H9 (cell line): Measurements from ENCODE around the gene KIF1A. TPM values are rescaled to one million over a fixed set of nuclear protein-coding genes. Genes with fewer than 3 reads are reported as not detected.

Source experiments
- DNase-seq: peaks from one replicate; pipeline ENCODE4 v3.0.0-alpha.2; 2017
- H2AFZ ChIP-seq: one replicate; pipeline ENCODE4 v1.6.1; 2013; ENCODE audit warnings: mild to moderate bottlenecking, low read length, control low read depth, moderate library complexity
- H2AK5ac ChIP-seq: 2 replicates; pipeline ENCODE4 v1.6.1; 2013; ENCODE audit warnings: low read length, control low read depth, mixed read lengths; ENCODE audit not compliant: insufficient read length
- H2BK120ac ChIP-seq: one replicate; pipeline ENCODE4 v1.6.1; 2013; ENCODE audit warnings: low read depth, mild to moderate bottlenecking, low read length, control low read depth, inconsistent platforms; ENCODE audit not compliant: poor library complexity, severe bottlenecking
- H2BK12ac ChIP-seq: 2 replicates; pipeline ENCODE4 v1.6.1; 2013; ENCODE audit warnings: low read length, control low read depth, mixed read lengths, low read depth; ENCODE audit not compliant: insufficient read length
- H2BK15ac ChIP-seq: 2 replicates; pipeline ENCODE4 v1.6.1; 2013; ENCODE audit warnings: low read depth, low read length, control low read depth
- H2BK20ac ChIP-seq: one replicate; pipeline ENCODE4 v1.6.1; 2013; ENCODE audit warnings: low read depth, mild to moderate bottlenecking, low read length, control low read depth, inconsistent platforms; ENCODE audit not compliant: poor library complexity, severe bottlenecking
- H2BK5ac ChIP-seq: 2 replicates; pipeline ENCODE4 v1.6.1; 2013; ENCODE audit warnings: low read length, control low read depth, mixed read lengths; ENCODE audit not compliant: insufficient read length
- H3K14ac ChIP-seq: 2 replicates; pipeline ENCODE4 v1.6.1; 2013; ENCODE audit warnings: low read length, control low read depth; ENCODE audit not compliant: insufficient read depth
- H3K18ac ChIP-seq: 2 replicates; pipeline ENCODE4 v1.6.1; 2013; ENCODE audit warnings: low read depth, mild to moderate bottlenecking, mixed read lengths, low read length, control low read depth; ENCODE audit not compliant: insufficient read length
- H3K23ac ChIP-seq: 2 replicates; pipeline ENCODE4 v1.6.1; 2013; ENCODE audit warnings: low read length, control low read depth, mixed read lengths, low read depth; ENCODE audit not compliant: insufficient read length
- H3K23me2 ChIP-seq: 2 replicates; pipeline ENCODE4 v1.6.1; 2013; ENCODE audit warnings: low read depth, mild to moderate bottlenecking, mixed read lengths, low read length, control low read depth; ENCODE audit not compliant: insufficient read length, poor library complexity, severe bottlenecking
- H3K27ac ChIP-seq: 2 replicates; pipeline ENCODE4 v1.5.1; 2013; ENCODE audit warnings: low read length, control low read depth, mixed read lengths, low read depth; ENCODE audit not compliant: insufficient read length
- H3K27me3 ChIP-seq: 2 replicates; pipeline ENCODE4 v1.6.1; 2013; ENCODE audit warnings: low read length, control low read depth, inconsistent platforms; ENCODE audit not compliant: insufficient read depth
- H3K4ac ChIP-seq: 2 replicates; pipeline ENCODE4 v1.6.1; 2013; ENCODE audit warnings: low read depth, mild to moderate bottlenecking, control low read depth, inconsistent platforms, low read length, moderate library complexity
- H3K4me1 ChIP-seq: 2 replicates; pipeline ENCODE4 v1.6.1; 2013; ENCODE audit warnings: low read length, control low read depth, inconsistent platforms; ENCODE audit not compliant: insufficient read depth
- H3K4me2 ChIP-seq: 2 replicates; pipeline ENCODE4 v1.6.1; 2013; ENCODE audit warnings: low read length, control low read depth, mixed read lengths; ENCODE audit not compliant: insufficient read length, insufficient read depth
- H3K56ac ChIP-seq: 2 replicates; pipeline ENCODE4 v1.6.1; 2013; ENCODE audit warnings: low read depth, mild to moderate bottlenecking, mixed read lengths, low read length, control low read depth; ENCODE audit not compliant: insufficient read length
- H3K79me1 ChIP-seq: 2 replicates; pipeline ENCODE4 v1.6.1; 2013; ENCODE audit warnings: low read depth, mild to moderate bottlenecking, moderate library complexity, low read length, control low read depth, inconsistent platforms; ENCODE audit not compliant: insufficient read depth, poor library complexity, severe bottlenecking
- H3K79me2 ChIP-seq: 2 replicates; pipeline ENCODE4 v1.6.1; 2013; ENCODE audit warnings: low read length, control low read depth, inconsistent platforms; ENCODE audit not compliant: insufficient read depth
- H3K9ac ChIP-seq: 2 replicates; pipeline ENCODE4 v1.6.1; 2013; ENCODE audit warnings: low read length, control low read depth, mixed read lengths; ENCODE audit not compliant: insufficient read length; ENCODE audit errors: extremely low read depth
- H3K9me3 ChIP-seq: one replicate; pipeline ENCODE4 v1.6.1; 2013; ENCODE audit warnings: low read depth, low read length, inconsistent platforms; ENCODE audit not compliant: control insufficient read depth
- H3T11ph ChIP-seq: one replicate; pipeline ENCODE4 v1.6.1; 2013; ENCODE audit warnings: mild to moderate bottlenecking, low read length, control low read depth, inconsistent platforms
- H4K20me1 ChIP-seq: one replicate; pipeline ENCODE4 v1.6.1; 2013; ENCODE audit not compliant: control insufficient read depth, insufficient read length, insufficient read depth
- H4K5ac ChIP-seq: 2 replicates; pipeline ENCODE4 v1.6.1; 2013; ENCODE audit warnings: low read depth, mild to moderate bottlenecking, mixed read lengths, low read length, control low read depth; ENCODE audit not compliant: insufficient read length
- H4K8ac ChIP-seq: replicated peaks from 2 replicates; pipeline ENCODE4 v1.6.1; 2013; ENCODE audit warnings: low read length, control low read depth, mixed read lengths, low read depth; ENCODE audit not compliant: insufficient read length
- H4K91ac ChIP-seq: 2 replicates; pipeline ENCODE4 v1.6.1; 2013; ENCODE audit warnings: low read depth, mild to moderate bottlenecking, moderate library complexity, mixed read lengths, low read length, control low read depth; ENCODE audit not compliant: insufficient read length
- H3K27ac Mint-ChIP-seq, 3 experiments: 2 replicates in 2 of 3; 3 replicates in 1 of 3; pipeline ENCODE4 v1.8.0; 2020 to 2021; ENCODE audit warnings: mixed read lengths in 3 of 3, mild to moderate bottlenecking in 1 of 3, moderate library complexity in 1 of 3
- H3K27me3 Mint-ChIP-seq: 2 replicates; pipeline ENCODE4 v1.8.0; 2021; ENCODE audit warnings: low read depth, mild to moderate bottlenecking, moderate library complexity, mixed read lengths
- H3K36me3 Mint-ChIP-seq, 3 experiments: 2 replicates in 2 of 3; 3 replicates in 1 of 3; pipeline ENCODE4 v1.8.0; 2020 to 2021; ENCODE audit warnings: low read depth in 3 of 3, mixed read lengths in 3 of 3; ENCODE audit not compliant: insufficient read depth in 1 of 3
- H3K4me1 Mint-ChIP-seq, 2 experiments: 2 replicates each; pipeline ENCODE4 v1.8.0; 2020; ENCODE audit warnings: mixed read lengths in 2 of 2
- H3K4me3 Mint-ChIP-seq, 2 experiments: 2 replicates in 1 of 2; 3 replicates in 1 of 2; pipeline ENCODE4 v1.8.0; 2020 to 2021; ENCODE audit warnings: mild to moderate bottlenecking in 2 of 2, mixed read lengths in 2 of 2, moderate library complexity in 1 of 2
- H3K9me3 Mint-ChIP-seq, 2 experiments: 2 replicates in 1 of 2; 3 replicates in 1 of 2; pipeline ENCODE4 v1.8.0; 2020; ENCODE audit warnings: mild to moderate bottlenecking in 2 of 2, mixed read lengths in 2 of 2, moderate library complexity in 1 of 2
- CTCF ChIP-seq: fragments of 200-600 bp; sonication (generic); conservative IDR thresholded peaks from 3 replicates; pipeline ENCODE4 v1.8.0; 2021; ENCODE audit warnings: antibody characterized with exemption, mild to moderate bottlenecking
- whole genome bisulfite sequencing: extraction: QIAGEN DNeasy Blood & Tissue Kit; methylation state at CpG from one replicate; pipeline ENCODE4 v1.1.7; 2013; ENCODE audit warnings: missing lambda C conversion rate, low lambda C conversion rate, mixed read lengths; ENCODE audit not compliant: insufficient read length; ENCODE audit errors: extremely low coverage; 5-methylcytosine and 5-hydroxymethylcytosine counted together
- total RNA-seq: library from RNA; stranded (reverse); gene quantifications from 2 replicates; pipeline ENCODE4 v1.2.1, GENCODE V29; 2021

The KIF1A gene
- total RNA-seq, 1 experiment from 2014 or later: 204 TPM

DNA sequence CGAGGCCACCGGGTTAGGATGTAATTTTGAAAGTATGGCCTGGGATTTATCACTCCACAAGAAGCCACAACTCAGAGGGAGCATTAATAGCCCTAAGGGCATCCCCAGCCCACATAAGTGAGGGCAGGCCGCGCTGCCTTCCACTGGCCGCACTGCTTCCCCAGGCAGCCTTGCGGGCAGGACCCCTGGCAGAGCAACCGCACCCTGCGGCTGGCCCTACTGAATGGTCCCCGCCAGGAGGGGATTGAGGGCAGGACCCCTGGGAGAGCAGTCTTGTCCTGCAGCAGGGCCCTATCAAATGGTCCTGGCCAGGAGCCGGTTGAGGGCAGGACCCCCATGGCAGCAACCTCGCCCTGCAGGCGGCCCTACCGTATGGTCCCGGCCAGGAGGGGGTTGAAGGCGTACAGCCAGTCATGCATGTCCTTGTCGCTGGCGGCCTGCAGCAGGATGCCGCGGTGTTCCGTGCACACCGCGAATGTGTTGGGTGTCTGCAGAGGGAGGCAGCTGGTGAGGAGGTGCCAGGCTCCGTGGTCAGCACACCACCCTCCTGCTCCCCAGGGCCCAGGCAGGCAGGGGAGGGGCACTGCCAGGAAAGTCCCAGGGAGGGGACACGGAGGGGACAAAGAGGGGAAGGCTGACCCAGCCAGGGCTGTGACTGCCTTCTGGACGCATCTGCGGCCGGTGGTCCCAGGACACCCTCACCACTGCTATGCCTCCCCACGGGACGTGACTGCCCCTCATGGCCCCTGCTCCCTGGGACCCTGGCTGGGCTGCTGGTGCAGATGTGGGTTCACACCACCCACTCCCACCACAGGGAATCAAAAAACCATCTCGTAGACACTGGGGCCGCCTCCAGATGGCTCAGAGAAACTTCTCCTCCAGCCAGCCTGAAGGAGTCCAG lies 102.1 kb downstream of the KIF1A start:
- Histone ChIP-seq H3K79me2 (no peaks in the 10 kb centered on the region), H3K79me1 (no peaks in the 10 kb centered on the region), H2BK120ac (no peak overlapping the region), H3K56ac (no peak overlapping the region), H3K4ac (no peak overlapping the region), H2AK5ac (no peak overlapping the region), H3K4me1 (no peaks in the 10 kb centered on the region), H3K23ac (no peak overlapping the region), H2BK12ac (no peak overlapping the region), H4K8ac (no peak overlapping the region), H3K9ac (no peak overlapping the region), H3K27ac (no peak overlapping the region), H2BK20ac (no peak overlapping the region), H3K23me2 (no peaks in the 10 kb centered on the region), H3T11ph (no peak overlapping the region), H3K14ac (no peak overlapping the region), H4K5ac (no peak overlapping the region), H4K20me1 (peaks cover 5% of the 10 kb centered on the region), H3K27me3 (no peaks in the 10 kb centered on the region), H2AFZ (no peak overlapping the region), H4K91ac (no peak overlapping the region), H3K18ac (no peak overlapping the region), H3K9me3 (no peaks in the 10 kb centered on the region), H3K4me2 (no peak overlapping the region), H2BK5ac (no peak overlapping the region), H2BK15ac (no peak overlapping the region)
- Mint-ChIP-seq H3K27ac (no peak overlapping the region), H3K4me1 (no peaks in the 10 kb centered on the region; a peak in 1 of 4 replicates), H3K36me3 (peaks cover 17 to 39% (median 29%) of the 10 kb centered on the region in 3 experiments), H3K27me3 (peaks cover 2% of the 10 kb centered on the region), H3K9me3 (no peaks in the 10 kb centered on the region), H3K4me3 (no peak overlapping the region)
- DNase-seq: no peak
- no CpG with 5 or more reads among the region's 31 CpGs for WGBS
- TF ChIP-seq CTCF: no peak
